Ascending aorta (tissue), 2 donors: ENCODE data around the gene GDPD5. TPM values are rescaled to one million over a fixed set of nuclear protein-coding genes. Genes with fewer than 3 reads are reported as not detected.

Source experiments
- DNase-seq, 2 donors: peaks; one replicate each; pipeline ENCODE4 v3.0.0-alpha.2; 2019; ENCODE audit warnings: low spot score in 2 of 2
- H3K27ac ChIP-seq, 2 donors: fragments of 200-600 bp; sonication (generic); one replicate each; pipeline ENCODE4 v1.5.1; 2016 to 2017; ENCODE audit warnings: mild to moderate bottlenecking in 1 of 2
- H3K27me3 ChIP-seq: fragments of 200-600 bp; sonication (generic); one replicate; pipeline ENCODE4 v1.5.1; 2017
- H3K36me3 ChIP-seq, 2 donors: fragments of 200-600 bp; sonication (generic); one replicate each; pipeline ENCODE4 v1.5.1; 2016
- H3K4me1 ChIP-seq, 2 donors: fragments of 200-600 bp; sonication (generic); one replicate each; pipeline ENCODE4 v1.5.1; 2016 to 2017; ENCODE audit warnings: mild to moderate bottlenecking in 1 of 2
- H3K4me3 ChIP-seq, 2 donors: fragments of 200-600 bp; sonication (generic); one replicate each; pipeline ENCODE4 v1.5.1; 2016 to 2017; ENCODE audit warnings: mild to moderate bottlenecking in 1 of 2
- H3K9me3 ChIP-seq, 2 donors: fragments of 200-600 bp; sonication (generic); one replicate each; pipeline ENCODE4 v1.5.1; 2016
- intact Hi-C: fragments of 100-400 bp; cut with DNase I; formaldehyde crosslinking; loops from one replicate; pipeline ENCODE4 v1.15.1; 2023
- total RNA-seq: library from RNA; depleted of rRNA; stranded (reverse); fragments of >200 nt; gene quantifications from one replicate; pipeline ENCODE4 v1.1.0, GENCODE V29; 2016
- TF ChIP-seq, protein P1 (sequence below), 3 experiments: fragments of 200-600 bp in 2 of 3; fragments of 450-650 bp in 1 of 3; sonication (generic) in 2 of 3; IDR thresholded peaks; one replicate each; pipeline ENCODE4 v1.5.1; 2016 to 2019; ENCODE audit warnings: antibody characterized with exemption in 3 of 3, mild to moderate bottlenecking in 1 of 3, moderate library complexity in 1 of 3

Gene GDPD5
- total RNA-seq, 1 donor from 2014 or later = 64.6 TPM

DNA sequence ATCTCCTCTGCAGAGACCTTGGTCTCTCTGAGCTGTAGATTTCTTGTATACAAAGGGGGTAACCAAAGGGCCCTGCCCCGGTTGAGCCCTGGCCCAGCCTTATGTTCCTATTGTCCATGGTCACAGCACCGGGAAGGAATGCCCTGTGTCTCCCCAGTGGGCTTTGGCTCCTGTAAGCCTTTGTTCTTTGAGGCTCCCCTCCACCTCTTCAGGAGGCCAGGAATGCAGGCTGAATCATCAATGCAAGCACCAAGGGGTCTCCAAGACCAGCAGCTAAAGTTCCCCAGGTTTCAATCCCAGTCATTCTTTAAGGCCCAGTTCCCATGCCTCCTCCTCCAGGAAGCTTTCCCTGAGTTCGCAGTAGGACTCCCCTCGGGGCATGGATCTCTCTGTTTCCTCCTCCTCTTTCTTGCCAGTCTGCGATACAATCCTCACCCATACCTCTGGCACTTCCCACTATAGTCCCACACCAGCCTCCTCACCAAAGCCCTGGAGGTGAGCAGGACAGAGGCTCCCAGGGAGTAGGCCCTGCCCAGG, 63.6 kb downstream of the GDPD5 start:
- H3K36me3 ChIP-seq = no peaks in the 10 kb centered on the region
- H3K4me3 ChIP-seq = no peak overlapping the region
- no peak overlapping the region for H3K27ac ChIP-seq
- TF ChIP-seq, protein P1, sequence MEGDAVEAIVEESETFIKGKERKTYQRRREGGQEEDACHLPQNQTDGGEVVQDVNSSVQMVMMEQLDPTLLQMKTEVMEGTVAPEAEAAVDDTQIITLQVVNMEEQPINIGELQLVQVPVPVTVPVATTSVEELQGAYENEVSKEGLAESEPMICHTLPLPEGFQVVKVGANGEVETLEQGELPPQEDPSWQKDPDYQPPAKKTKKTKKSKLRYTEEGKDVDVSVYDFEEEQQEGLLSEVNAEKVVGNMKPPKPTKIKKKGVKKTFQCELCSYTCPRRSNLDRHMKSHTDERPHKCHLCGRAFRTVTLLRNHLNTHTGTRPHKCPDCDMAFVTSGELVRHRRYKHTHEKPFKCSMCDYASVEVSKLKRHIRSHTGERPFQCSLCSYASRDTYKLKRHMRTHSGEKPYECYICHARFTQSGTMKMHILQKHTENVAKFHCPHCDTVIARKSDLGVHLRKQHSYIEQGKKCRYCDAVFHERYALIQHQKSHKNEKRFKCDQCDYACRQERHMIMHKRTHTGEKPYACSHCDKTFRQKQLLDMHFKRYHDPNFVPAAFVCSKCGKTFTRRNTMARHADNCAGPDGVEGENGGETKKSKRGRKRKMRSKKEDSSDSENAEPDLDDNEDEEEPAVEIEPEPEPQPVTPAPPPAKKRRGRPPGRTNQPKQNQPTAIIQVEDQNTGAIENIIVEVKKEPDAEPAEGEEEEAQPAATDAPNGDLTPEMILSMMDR (IDR thresholded peaks at IDR 0.05) = no peak
- no peaks in the 10 kb centered on the region for H3K4me1 ChIP-seq
- no peak for DNase-seq
- H3K9me3 ChIP-seq = no peaks in the 10 kb centered on the region
- intact Hi-C loops = loop anchor here (10.0 kb wide), 1 partner anchor 187 kb away; no protein-coding TSS in a partner anchor
- no peaks in the 10 kb centered on the region for H3K27me3 ChIP-seq

DNA sequence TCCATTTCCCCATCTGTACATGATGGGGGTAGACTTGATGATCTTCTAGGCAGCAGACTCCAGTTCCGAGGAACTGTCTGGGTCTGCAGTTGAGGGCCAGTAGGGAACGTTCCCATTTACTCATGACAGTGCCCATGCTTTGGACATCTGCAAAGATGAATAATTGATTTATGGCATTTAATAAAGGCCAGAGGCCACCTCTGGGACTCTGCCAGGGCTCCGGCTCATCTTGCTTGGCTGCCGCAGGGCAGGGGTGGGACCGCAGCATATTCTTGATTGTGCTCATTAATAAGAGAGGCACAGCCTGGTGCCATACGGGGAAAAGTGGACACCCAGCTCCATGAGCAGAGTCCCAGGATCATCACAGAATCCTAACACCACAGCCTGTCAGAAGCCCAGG, 64.6 kb downstream of the GDPD5 start:
- intact Hi-C loops = loop anchor here (10.0 kb wide), 1 partner anchor 186 kb away; no protein-coding TSS in a partner anchor
- no peaks in the 10 kb centered on the region for H3K9me3 ChIP-seq
- no peak overlapping the region for H3K27ac ChIP-seq
- no peak overlapping the region for H3K4me3 ChIP-seq
- H3K36me3 ChIP-seq = no peaks in the 10 kb centered on the region
- H3K4me1 ChIP-seq = no peaks in the 10 kb centered on the region
- no peak for DNase-seq
- H3K27me3 ChIP-seq = no peaks in the 10 kb centered on the region
- TF ChIP-seq, protein P1 (IDR thresholded peaks at IDR 0.05) = no peak

DNA sequence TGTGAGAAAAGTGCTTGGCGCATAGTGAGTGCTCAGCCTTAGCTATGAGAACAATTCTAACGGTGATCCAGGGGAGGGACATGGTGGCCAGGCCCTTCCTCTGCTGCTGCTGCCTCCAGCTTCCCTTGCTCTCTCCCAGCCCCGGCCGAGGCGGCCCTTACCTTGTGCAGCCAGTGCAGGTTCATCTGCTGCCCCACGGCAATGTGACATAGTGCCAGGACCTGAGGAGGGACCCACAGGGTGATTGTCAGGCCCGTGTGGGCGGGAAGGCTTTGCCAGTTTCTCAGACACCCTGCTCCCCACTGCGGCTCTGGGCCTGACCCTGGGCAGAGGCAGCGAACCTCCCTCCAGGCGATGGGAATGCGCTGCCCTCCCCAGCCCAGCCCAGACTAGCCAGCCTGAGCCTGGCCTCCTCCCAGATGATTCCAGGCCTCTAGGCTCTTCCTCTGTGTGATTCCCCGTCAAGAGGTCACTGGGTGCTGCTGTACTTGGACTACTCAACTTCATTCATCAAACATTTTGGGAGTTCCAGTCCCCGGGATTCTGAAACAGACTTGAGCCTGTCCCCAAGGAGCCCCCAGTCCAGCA, 69.1 kb downstream of the GDPD5 start:
- Histone ChIP-seq H3K4me3 (no peak overlapping the region), H3K4me1 (peaks cover 0 to 5% of the 10 kb centered on the region in 2 donors), H3K36me3 (no peaks in the 10 kb centered on the region), H3K27ac (no peak overlapping the region), H3K27me3 (no peaks in the 10 kb centered on the region), H3K9me3 (no peaks in the 10 kb centered on the region)
- DNase-seq = no peak
- TF ChIP-seq, protein P1 (IDR thresholded peaks at IDR 0.05) = no peak
- intact Hi-C loops = loop anchor here (5.0 kb wide), 1 partner anchor 36 kb away; no protein-coding TSS in a partner anchor

DNA sequence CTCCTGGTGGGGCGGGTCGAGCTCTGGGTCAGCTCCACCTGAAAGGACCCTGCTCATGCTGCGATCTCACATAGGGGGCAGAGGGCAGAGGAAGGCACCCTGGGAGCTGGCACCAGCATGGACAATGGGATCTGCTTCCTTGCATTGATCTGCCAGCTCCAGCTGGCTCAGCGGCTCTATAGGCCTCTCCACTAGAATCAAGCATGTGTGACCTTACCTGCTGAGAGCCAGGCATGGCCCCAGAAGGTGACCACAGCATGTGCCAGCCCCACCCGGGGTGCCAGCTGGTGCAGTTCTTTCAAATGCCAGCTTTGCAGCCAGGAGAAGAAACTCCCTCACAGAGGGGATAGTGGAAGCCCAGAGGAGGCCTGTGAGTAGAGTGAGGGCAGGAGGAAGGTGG, 70.8 kb downstream of the GDPD5 start:
- Histone ChIP-seq H3K27ac (no peak overlapping the region), H3K9me3 (no peaks in the 10 kb centered on the region), H3K4me3 (no peak overlapping the region), H3K36me3 (no peaks in the 10 kb centered on the region), H3K27me3 (no peaks in the 10 kb centered on the region), H3K4me1 (peaks cover 0 to 5% of the 10 kb centered on the region in 2 donors)
- intact Hi-C loops = loop anchor here (5.0 kb wide), 1 partner anchor 37 kb away; no protein-coding TSS in a partner anchor
- TF ChIP-seq, protein P1 (IDR thresholded peaks at IDR 0.05) = no peak
- DNase-seq = no peak

DNA sequence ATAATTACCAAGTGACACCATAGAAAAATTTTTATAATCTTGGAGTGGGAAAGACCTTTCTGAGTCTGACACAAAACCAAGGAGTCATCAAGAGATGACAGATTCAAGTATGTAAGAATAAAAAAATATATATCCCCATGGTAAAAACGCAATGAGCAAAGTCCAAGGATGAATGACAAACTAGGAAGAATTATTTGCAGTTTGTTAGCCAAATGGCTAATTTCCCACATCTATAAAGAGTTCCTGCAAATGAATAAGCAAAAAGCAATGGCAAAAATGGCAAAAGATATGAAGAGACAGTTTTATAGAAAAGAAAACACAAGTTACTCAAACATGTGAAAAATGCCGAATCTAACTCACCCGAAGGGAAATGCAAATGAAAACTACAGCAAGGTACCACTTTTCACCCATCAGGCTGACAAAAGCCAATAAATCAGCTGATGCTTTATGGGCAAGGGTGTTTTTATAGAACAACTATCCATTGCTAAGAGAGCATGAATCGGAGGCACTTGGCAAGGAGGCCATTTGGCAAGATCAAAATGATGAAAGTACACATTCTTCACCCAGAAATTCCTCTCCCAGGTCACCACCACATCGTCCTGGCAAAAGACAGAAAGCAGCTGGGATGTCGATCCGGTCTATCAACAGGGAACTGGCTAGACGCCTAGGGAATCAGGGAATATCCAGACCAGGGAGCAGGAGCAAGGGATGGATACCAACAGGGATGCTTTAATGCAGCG, 71.7 kb downstream of the GDPD5 start:
- intact Hi-C loops = no loop called here
- DNase-seq = no peak
- TF ChIP-seq, protein P1 (IDR thresholded peaks at IDR 0.05) = no peak
- H3K9me3 ChIP-seq = no peaks in the 10 kb centered on the region
- H3K4me1 ChIP-seq = peaks cover 0 to 5% of the 10 kb centered on the region in 2 donors
- no peaks in the 10 kb centered on the region for H3K36me3 ChIP-seq
- no peak overlapping the region for H3K4me3 ChIP-seq
- no peak overlapping the region for H3K27ac ChIP-seq
- H3K27me3 ChIP-seq = no peaks in the 10 kb centered on the region
